GM19240 (cell line): Measurements from ENCODE around the gene METTL6.
"Not testable (repeated sequence)": the region's sequence is repeated elsewhere in the genome, so short reads cannot be mapped to it uniquely, and the experiment has no call there.

Experiments used
- DNase-seq: peaks from one replicate; pipeline ENCODE4 v3.0.0; 2011; ENCODE audit warnings: low spot score; ENCODE audit not compliant: insufficient read length

The METTL6 gene

GRCh38 chr3:15451216-15452113 is 24.1 kb upstream of the METTL6 start:
- no peak for DNase-seq

GRCh38 chr3:15450438-15451215 is 23.3 kb upstream of the METTL6 start:
- DNase-seq, result no peak

- no peak for DNase-seq
Observed at GRCh38 chr3:15449489-15450224, 22.3 kb upstream of the METTL6 start.

GRCh38 chr3:15443826-15444524 is 16.6 kb upstream of the METTL6 start:
- DNase-seq, result no peak

- DNase-seq, result no peak
Observed at GRCh38 chr3:15440891-15441290, 13.5 kb upstream of the METTL6 start.

- DNase-seq, result no peak
Observed at GRCh38 chr3:15439476-15439875, 12.1 kb upstream of the METTL6 start.

- DNase-seq, result no peak
Observed at GRCh38 chr3:15438983-15439382, 11.6 kb upstream of the METTL6 start.

GRCh38 chr3:15436246-15436645 is 8.9 kb upstream of the METTL6 start:
- no peak for DNase-seq

- DNase-seq, result no peak
Observed at GRCh38 chr3:15434756-15435155, 7.4 kb upstream of the METTL6 start.

- DNase-seq, result no peak
Observed at GRCh38 chr3:15433531-15433930, 6.2 kb upstream of the METTL6 start.

GRCh38 chr3:15431256-15431837 is 4.0 kb upstream of the METTL6 start:
- no peak for DNase-seq

GRCh38 chr3:15430624-15431023 is 3.3 kb upstream of the METTL6 start:
- no peak for DNase-seq

- DNase-seq, result no peak
Observed at GRCh38 chr3:15429080-15429479, 1.7 kb upstream of the METTL6 start.

GRCh38 chr3:15428539-15428938 is 1.2 kb upstream of the METTL6 start:
- no peak for DNase-seq

- DNase-seq, result no peak
Observed at GRCh38 chr3:15427981-15428380, 637 bp upstream of the METTL6 start.

GRCh38 chr3:15426579-15427118 is 695 bp downstream of the METTL6 start:
- DNase-seq, result no peak

- no peak for DNase-seq
Observed at GRCh38 chr3:15420871-15421270, 6.5 kb downstream of the METTL6 start.

- not testable (repeated sequence) for DNase-seq
Observed at GRCh38 chr3:15410966-15411365, 16.4 kb downstream of the METTL6 start.

GRCh38 chr3:15409774-15410173 is 17.6 kb downstream of the METTL6 start:
- no peak for DNase-seq

GRCh38 chr3:15409239-15409638 is 18.1 kb downstream of the METTL6 start:
- DNase-seq, result no peak
